HG02981 (cell line): ENCODE data around the gene PRRC2A.

Experiments
- ATAC-seq: cut with Tn5 transposase; IDR thresholded peaks from one replicate; pipeline ENCODE4 v1.9.1; 2021; ENCODE audit warnings: mild to moderate bottlenecking, moderate library complexity; ENCODE audit not compliant: unreplicated experiment

PRRC2A gene

GRCh38 chr6:31663961-31664789, 43.7 kb downstream of the PRRC2A start:
- no peak for ATAC-seq

- ATAC-seq = no peak
These were observed 44.4 kb downstream of the PRRC2A start, which contains the start of gene GPANK1 for GRCh38 chr6:31664790-31665500. Gene GPANK1 (minus strand): TSS chr6:31664997. CDS start chr6:31664478, 519 bp downstream.

- peak; percentile 78 for ATAC-seq
These were observed 45.2 kb downstream of the PRRC2A start, which contains the start of gene CSNK2B for GRCh38 chr6:31665501-31666336. Gene CSNK2B (plus strand): TSS chr6:31666080. CDS start chr6:31666832, 752 bp downstream.

GRCh38 chr6:31666337-31666965, 45.9 kb downstream of the PRRC2A start:
- no peak for ATAC-seq

- no peak for ATAC-seq
These were observed 49.2 kb downstream of the PRRC2A start, which contains the start of gene LY6G5B for GRCh38 chr6:31669676-31670075. Gene LY6G5B (plus strand): TSS chr6:31669976. CDS start chr6:31670951, 975 bp downstream.

GRCh38 chr6:31676322-31676903, 55.9 kb downstream of the PRRC2A start:
- ATAC-seq = no peak

- no peak for ATAC-seq
These were observed 56.4 kb downstream of the PRRC2A start for GRCh38 chr6:31676904-31677303.

GRCh38 chr6:31677955-31678354, 57.4 kb downstream of the PRRC2A start:
- ATAC-seq = no peak

- ATAC-seq = no peak
These were observed 60.0 kb downstream of the PRRC2A start, which contains the start of gene LY6G5C for GRCh38 chr6:31680226-31681134. Gene LY6G5C (minus strand): TSS chr6:31681067. CDS start chr6:31680373, 694 bp downstream.

- ATAC-seq = no peak
These were observed 60.7 kb downstream of the PRRC2A start for GRCh38 chr6:31681135-31681671.

GRCh38 chr6:31683591-31683990, 63.1 kb downstream of the PRRC2A start:
- no peak for ATAC-seq

GRCh38 chr6:31686483-31686882, 66.0 kb downstream of the PRRC2A start:
- no peak for ATAC-seq

GRCh38 chr6:31687321-31687720, 66.8 kb downstream of the PRRC2A start:
- ATAC-seq = no peak
